ENCODE data around the gene CACNB2.

CACNB2 gene

DNA sequence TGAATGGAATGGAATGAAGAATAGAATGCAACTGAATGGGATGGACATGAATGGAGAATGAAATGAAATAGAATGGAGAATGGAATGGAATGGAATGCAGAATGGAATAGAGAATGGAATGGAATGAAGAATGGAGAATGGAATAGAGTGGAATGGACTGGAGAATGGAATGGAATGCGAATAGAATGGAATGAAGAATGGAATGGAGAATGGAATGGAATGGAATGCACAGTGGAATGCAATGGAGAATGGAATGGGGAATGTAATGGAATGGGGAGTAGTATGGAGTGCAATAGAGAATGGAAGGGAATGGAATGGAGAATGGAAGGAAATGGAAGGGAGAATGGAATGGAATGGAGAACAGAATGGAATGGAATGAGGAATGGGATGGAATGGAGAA is 417.7 kb downstream of the CACNB2 start:
- WGBS, result 90% methylated on average over 1 of the region's 1 CpG

DNA sequence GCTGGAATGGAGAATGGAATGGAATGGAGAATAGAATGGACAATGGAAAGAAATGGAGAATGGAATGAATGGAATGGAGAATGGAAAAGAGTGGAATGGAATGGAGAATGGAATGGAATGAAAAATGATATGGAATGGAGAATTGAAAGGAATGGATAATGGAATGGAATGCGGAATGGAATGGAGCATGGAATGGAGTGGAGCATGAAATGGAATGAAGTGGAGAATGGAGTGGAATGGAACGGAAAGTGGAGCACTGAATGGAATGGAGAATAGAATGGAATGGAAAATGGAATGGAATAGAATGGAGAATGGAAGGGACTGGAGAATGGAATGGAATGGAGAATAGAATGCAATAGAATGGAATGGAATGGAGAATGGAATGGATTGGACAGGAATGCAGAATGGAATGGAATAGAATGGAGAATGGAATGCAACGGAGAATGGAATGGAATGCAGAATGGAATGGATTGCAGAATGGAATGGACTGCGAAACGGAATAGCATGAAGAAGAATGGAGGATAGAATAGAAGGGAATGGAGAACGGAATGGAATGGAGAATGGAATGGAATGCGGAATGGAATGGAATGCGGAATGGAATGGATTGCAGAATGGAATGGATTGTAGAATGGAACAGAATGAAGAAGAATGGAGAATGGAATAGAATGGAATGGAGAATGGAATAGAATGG is 421.8 kb downstream of the CACNB2 start:
- no peaks in the 10 kb centered on the region for H3K79me1 ChIP-seq (replicated peaks; ENCODE audit: low read length, poor library complexity, severe bottlenecking)
- no peak overlapping the region for H2BK15ac ChIP-seq (ENCODE audit: low read depth, poor library complexity, severe bottlenecking)
- no peak overlapping the region for H2BK120ac ChIP-seq (ENCODE audit: low read depth, low read length)
- no peak overlapping the region for H4K91ac ChIP-seq (ENCODE audit: low read length)
- H3K4ac ChIP-seq (ENCODE audit: low read depth in 1 of 2, low read length in 2 of 2), result no peak overlapping the region
- no peak overlapping the region for H3K9ac ChIP-seq (ENCODE audit: low read length)
- no peak overlapping the region for H2AK5ac ChIP-seq (ENCODE audit: low read length, severe bottlenecking)
- WGBS, result 96% methylated on average over 8 of the region's 8 CpGs
- H2BK12ac ChIP-seq (ENCODE audit: low read length in 2 of 2), result no peak overlapping the region
- H3K36me3 ChIP-seq (ENCODE audit: control insufficient read depth in 1 of 2, insufficient read depth in 2 of 2, low read depth in 1 of 2, low read length in 2 of 2), result peaks cover 0 to 10% of the 10 kb centered on the region in 2 experiments
- DNase-seq, result no peak
- H3K9me3 ChIP-seq (ENCODE audit: control insufficient read depth, low read length), result peaks cover 82% of the 10 kb centered on the region
- no peak overlapping the region for H3K23ac ChIP-seq (ENCODE audit: low read length in 2 of 2)
- no peak overlapping the region for H3K4me3 ChIP-seq (ENCODE audit: insufficient read depth in 1 of 2, low read depth in 1 of 2, low read length in 2 of 2)
- no peak overlapping the region for H3K27ac ChIP-seq (ENCODE audit: low read length, poor library complexity, severe bottlenecking)
- no peaks in the 10 kb centered on the region for H3K27me3 ChIP-seq (ENCODE audit: control insufficient read depth in 1 of 2, insufficient read depth in 1 of 2, low read length in 2 of 2)
- no peaks in the 10 kb centered on the region for H3K4me1 ChIP-seq (ENCODE audit: control insufficient read depth, insufficient read depth, low read depth, low read length)
- H4K8ac ChIP-seq (ENCODE audit: low read length), result no peak overlapping the region
- no peak overlapping the region for H2AFZ ChIP-seq (ENCODE audit: low read depth, low read length)
- no peak overlapping the region for H3K18ac ChIP-seq (ENCODE audit: low read depth in 1 of 2, low read length in 2 of 2)
- no peak overlapping the region for H3K4me2 ChIP-seq (ENCODE audit: low read length, poor library complexity, severe bottlenecking)
- no peak overlapping the region for H3K14ac ChIP-seq (ENCODE audit: low read length in 2 of 2)
- no peak overlapping the region for H2BK5ac ChIP-seq (ENCODE audit: low read depth, low read length, poor library complexity, severe bottlenecking)

More for the DNA sequence above, 417.7 kb downstream of the CACNB2 start:
- Histone ChIP-seq H3K18ac (ENCODE audit: low read depth in 1 of 2, low read length in 2 of 2) (no peak overlapping the region), H2AFZ (ENCODE audit: low read depth, low read length) (no peak overlapping the region), H3K36me3 (ENCODE audit: control insufficient read depth in 1 of 2, insufficient read depth in 2 of 2, low read depth in 1 of 2, low read length in 2 of 2) (peaks cover 0 to 21% of the 10 kb centered on the region in 2 experiments), H3K4me2 (ENCODE audit: low read length, poor library complexity, severe bottlenecking) (no peak overlapping the region), H3K14ac (ENCODE audit: low read length in 2 of 2) (no peak overlapping the region), H3K4me3 (ENCODE audit: insufficient read depth in 1 of 2, low read depth in 1 of 2, low read length in 2 of 2) (no peak overlapping the region), H3K27ac (ENCODE audit: low read length, poor library complexity, severe bottlenecking) (no peak overlapping the region), H2AK5ac (ENCODE audit: low read length, severe bottlenecking) (no peak overlapping the region), H3K4ac (ENCODE audit: low read depth in 1 of 2, low read length in 2 of 2) (no peak overlapping the region), H3K79me1 (replicated peaks; ENCODE audit: low read length, poor library complexity, severe bottlenecking) (no peaks in the 10 kb centered on the region), H2BK12ac (ENCODE audit: low read length in 2 of 2) (no peak overlapping the region), H4K8ac (ENCODE audit: low read length) (no peak overlapping the region), H3K23ac (ENCODE audit: low read length in 2 of 2) (no peak overlapping the region), H3K9me3 (ENCODE audit: control insufficient read depth, low read length) (peaks cover 75% of the 10 kb centered on the region), H3K9ac (ENCODE audit: low read length) (no peak overlapping the region), H2BK5ac (ENCODE audit: low read depth, low read length, poor library complexity, severe bottlenecking) (no peak overlapping the region), H4K91ac (ENCODE audit: low read length) (no peak overlapping the region), H3K27me3 (ENCODE audit: control insufficient read depth in 1 of 2, insufficient read depth in 1 of 2, low read length in 2 of 2) (no peaks in the 10 kb centered on the region), H2BK15ac (ENCODE audit: low read depth, poor library complexity, severe bottlenecking) (no peak overlapping the region), H3K4me1 (ENCODE audit: control insufficient read depth, insufficient read depth, low read depth, low read length) (no peaks in the 10 kb centered on the region), H2BK120ac (ENCODE audit: low read depth, low read length) (no peak overlapping the region)
- no peak for DNase-seq

DNA sequence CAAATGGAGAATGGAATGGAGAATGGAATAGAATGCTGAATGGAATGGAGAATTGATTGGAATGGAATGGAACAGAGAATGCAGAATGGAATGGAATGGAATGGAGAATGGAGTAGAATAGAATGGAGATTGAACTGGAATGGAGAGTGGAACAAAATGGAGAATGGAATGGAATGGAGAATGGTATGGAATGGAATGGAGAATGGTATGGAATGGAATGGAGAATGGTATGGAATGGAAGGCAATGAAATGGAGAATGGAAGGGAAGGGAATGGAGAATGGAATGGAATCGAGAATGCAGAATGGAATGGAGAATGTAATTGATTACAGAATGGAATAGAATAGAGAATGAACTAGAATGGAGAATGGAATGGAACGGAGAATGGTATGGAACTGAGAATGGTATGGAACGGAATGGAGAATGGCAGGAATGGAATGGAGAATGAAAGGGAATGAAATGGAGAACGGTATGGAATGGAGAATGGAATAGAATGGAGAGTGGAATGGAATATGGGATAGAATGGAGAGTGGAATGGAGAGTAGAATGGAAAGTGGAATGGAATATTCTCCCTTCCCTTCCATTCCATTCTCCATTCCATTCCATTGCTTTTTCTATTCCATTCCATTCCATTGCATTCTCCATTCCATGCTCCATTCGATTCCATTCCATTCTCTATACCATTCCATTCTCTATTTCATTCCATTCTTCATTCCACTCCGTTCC is 422.9 kb downstream of the CACNB2 start:
- no peaks in the 10 kb centered on the region for H3K79me1 ChIP-seq (replicated peaks; ENCODE audit: low read length, poor library complexity, severe bottlenecking)
- H3K36me3 ChIP-seq (ENCODE audit: control insufficient read depth in 1 of 2, insufficient read depth in 2 of 2, low read depth in 1 of 2, low read length in 2 of 2), result peaks cover 0 to 3% of the 10 kb centered on the region in 2 experiments
- H2BK15ac ChIP-seq (ENCODE audit: low read depth, poor library complexity, severe bottlenecking), result no peak overlapping the region
- H2BK5ac ChIP-seq (ENCODE audit: low read depth, low read length, poor library complexity, severe bottlenecking), result no peak overlapping the region
- H2BK12ac ChIP-seq (ENCODE audit: low read length in 2 of 2), result no peak overlapping the region
- H3K27me3 ChIP-seq (ENCODE audit: control insufficient read depth in 1 of 2, insufficient read depth in 1 of 2, low read length in 2 of 2), result no peaks in the 10 kb centered on the region
- no peak overlapping the region for H3K23ac ChIP-seq (ENCODE audit: low read length in 2 of 2)
- no peak overlapping the region for H3K9ac ChIP-seq (ENCODE audit: low read length)
- no peak overlapping the region for H3K27ac ChIP-seq (ENCODE audit: low read length, poor library complexity, severe bottlenecking)
- H3K14ac ChIP-seq (ENCODE audit: low read length in 2 of 2), result no peak overlapping the region
- H3K4me3 ChIP-seq (ENCODE audit: insufficient read depth in 1 of 2, low read depth in 1 of 2, low read length in 2 of 2), result no peak overlapping the region
- no peak overlapping the region for H2AK5ac ChIP-seq (ENCODE audit: low read length, severe bottlenecking)
- H3K4ac ChIP-seq (ENCODE audit: low read depth in 1 of 2, low read length in 2 of 2), result no peak overlapping the region
- no peak overlapping the region for H2AFZ ChIP-seq (ENCODE audit: low read depth, low read length)
- no peak for DNase-seq
- H4K91ac ChIP-seq (ENCODE audit: low read length), result no peak overlapping the region
- H3K9me3 ChIP-seq (ENCODE audit: control insufficient read depth, low read length), result peaks cover 81% of the 10 kb centered on the region
- no peak overlapping the region for H3K4me2 ChIP-seq (ENCODE audit: low read length, poor library complexity, severe bottlenecking)
- no peak overlapping the region for H2BK120ac ChIP-seq (ENCODE audit: low read depth, low read length)
- H3K4me1 ChIP-seq (ENCODE audit: control insufficient read depth, insufficient read depth, low read depth, low read length), result no peaks in the 10 kb centered on the region
- H4K8ac ChIP-seq (ENCODE audit: low read length), result no peak overlapping the region
- H3K18ac ChIP-seq (ENCODE audit: low read depth in 1 of 2, low read length in 2 of 2), result no peak overlapping the region
- WGBS, result 94% methylated on average over 6 of the region's 6 CpGs

DNA sequence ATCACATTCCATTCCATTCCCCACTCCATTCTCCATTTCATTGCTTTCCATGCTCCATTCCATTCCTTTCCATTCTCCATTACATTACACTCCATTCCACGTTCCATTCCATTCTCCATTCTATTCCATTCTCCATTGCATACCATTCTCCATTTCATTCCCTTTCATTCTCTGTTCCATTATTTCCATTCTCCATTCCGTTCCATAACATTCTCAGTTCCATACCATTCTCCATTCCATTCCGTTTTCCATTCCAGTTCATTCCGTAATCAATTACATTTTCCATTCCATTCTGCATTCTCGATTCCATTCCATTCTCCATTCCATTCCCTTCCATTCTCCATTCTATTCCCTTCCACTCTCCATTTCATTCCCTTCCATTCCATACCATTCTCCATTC is 424.8 kb downstream of the CACNB2 start:
- H3K36me3 ChIP-seq (ENCODE audit: control insufficient read depth in 1 of 2, insufficient read depth in 2 of 2, low read depth in 1 of 2, low read length in 2 of 2), result no peaks in the 10 kb centered on the region
- no peak overlapping the region for H3K27ac ChIP-seq (ENCODE audit: low read length, poor library complexity, severe bottlenecking)
- H4K91ac ChIP-seq (ENCODE audit: low read length), result no peak overlapping the region
- no peak overlapping the region for H2BK15ac ChIP-seq (ENCODE audit: low read depth, poor library complexity, severe bottlenecking)
- no peaks in the 10 kb centered on the region for H3K4me1 ChIP-seq (ENCODE audit: control insufficient read depth, insufficient read depth, low read depth, low read length)
- H3K4me2 ChIP-seq (ENCODE audit: low read length, poor library complexity, severe bottlenecking), result no peak overlapping the region
- no peak overlapping the region for H2AK5ac ChIP-seq (ENCODE audit: low read length, severe bottlenecking)
- no peak overlapping the region for H2AFZ ChIP-seq (ENCODE audit: low read depth, low read length)
- no peaks in the 10 kb centered on the region for H3K27me3 ChIP-seq (ENCODE audit: control insufficient read depth in 1 of 2, insufficient read depth in 1 of 2, low read length in 2 of 2)
- no peak overlapping the region for H2BK120ac ChIP-seq (ENCODE audit: low read depth, low read length)
- no peak for DNase-seq
- H3K9ac ChIP-seq (ENCODE audit: low read length), result no peak overlapping the region
- no peak overlapping the region for H3K4ac ChIP-seq (ENCODE audit: low read depth in 1 of 2, low read length in 2 of 2)
- no peak overlapping the region for H2BK12ac ChIP-seq (ENCODE audit: low read length in 2 of 2)
- WGBS, result 96% methylated on average over 5 of the region's 5 CpGs
- no peak overlapping the region for H4K8ac ChIP-seq (ENCODE audit: low read length)
- H3K23ac ChIP-seq (ENCODE audit: low read length in 2 of 2), result no peak overlapping the region
- peaks cover 76% of the 10 kb centered on the region for H3K9me3 ChIP-seq (ENCODE audit: control insufficient read depth, low read length)
- no peak overlapping the region for H3K14ac ChIP-seq (ENCODE audit: low read length in 2 of 2)
- no peak overlapping the region for H3K4me3 ChIP-seq (ENCODE audit: insufficient read depth in 1 of 2, low read depth in 1 of 2, low read length in 2 of 2)
- no peak overlapping the region for H3K18ac ChIP-seq (ENCODE audit: low read depth in 1 of 2, low read length in 2 of 2)
- no peaks in the 10 kb centered on the region for H3K79me1 ChIP-seq (replicated peaks; ENCODE audit: low read length, poor library complexity, severe bottlenecking)
- no peak overlapping the region for H2BK5ac ChIP-seq (ENCODE audit: low read depth, low read length, poor library complexity, severe bottlenecking)

Measured in mesenchymal stem cell (in vitro differentiated cells and primary cell).